ENCODE results near the gene JDP2.

The JDP2 gene

DNA sequence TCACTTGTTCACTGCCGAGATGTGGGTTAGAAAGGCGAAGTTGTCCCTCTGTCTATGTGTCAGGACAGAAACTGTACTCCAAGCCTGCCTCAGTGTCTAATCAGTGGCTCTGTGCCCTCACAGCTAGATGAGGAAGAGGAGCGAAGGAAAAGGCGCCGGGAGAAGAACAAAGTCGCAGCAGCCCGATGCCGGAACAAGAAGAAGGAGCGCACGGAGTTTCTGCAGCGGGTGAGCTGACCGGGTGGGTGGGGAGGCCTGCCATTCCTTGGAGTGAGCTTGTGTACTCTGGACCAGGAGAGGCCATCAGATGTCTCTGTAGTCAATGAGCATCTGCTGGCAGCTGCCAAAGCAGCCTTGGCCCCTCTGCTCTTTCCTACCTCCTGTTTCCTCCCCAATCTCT, 33.5 kb downstream of the JDP2 start:
- Histone ChIP-seq H3K27me3 (replicated peaks; ENCODE audit: control insufficient read depth, insufficient read depth, low read length) (no peaks in the 10 kb centered on the region), H3K36me3 (ENCODE audit: control insufficient read depth, insufficient read depth, low read length) (peaks cover 27% of the 10 kb centered on the region), H3K4me3 (replicated peaks; ENCODE audit: low read depth, low read length) (no peak overlapping the region)
- TF ChIP-seq, protein P1, sequence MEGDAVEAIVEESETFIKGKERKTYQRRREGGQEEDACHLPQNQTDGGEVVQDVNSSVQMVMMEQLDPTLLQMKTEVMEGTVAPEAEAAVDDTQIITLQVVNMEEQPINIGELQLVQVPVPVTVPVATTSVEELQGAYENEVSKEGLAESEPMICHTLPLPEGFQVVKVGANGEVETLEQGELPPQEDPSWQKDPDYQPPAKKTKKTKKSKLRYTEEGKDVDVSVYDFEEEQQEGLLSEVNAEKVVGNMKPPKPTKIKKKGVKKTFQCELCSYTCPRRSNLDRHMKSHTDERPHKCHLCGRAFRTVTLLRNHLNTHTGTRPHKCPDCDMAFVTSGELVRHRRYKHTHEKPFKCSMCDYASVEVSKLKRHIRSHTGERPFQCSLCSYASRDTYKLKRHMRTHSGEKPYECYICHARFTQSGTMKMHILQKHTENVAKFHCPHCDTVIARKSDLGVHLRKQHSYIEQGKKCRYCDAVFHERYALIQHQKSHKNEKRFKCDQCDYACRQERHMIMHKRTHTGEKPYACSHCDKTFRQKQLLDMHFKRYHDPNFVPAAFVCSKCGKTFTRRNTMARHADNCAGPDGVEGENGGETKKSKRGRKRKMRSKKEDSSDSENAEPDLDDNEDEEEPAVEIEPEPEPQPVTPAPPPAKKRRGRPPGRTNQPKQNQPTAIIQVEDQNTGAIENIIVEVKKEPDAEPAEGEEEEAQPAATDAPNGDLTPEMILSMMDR (IDR thresholded peaks at IDR 0.05; ENCODE audit: insufficient read depth, low read length, poor library complexity, severe bottlenecking) = no peak
- no peak for DNase-seq (ENCODE audit: extremely low read depth, insufficient read length)

DNA sequence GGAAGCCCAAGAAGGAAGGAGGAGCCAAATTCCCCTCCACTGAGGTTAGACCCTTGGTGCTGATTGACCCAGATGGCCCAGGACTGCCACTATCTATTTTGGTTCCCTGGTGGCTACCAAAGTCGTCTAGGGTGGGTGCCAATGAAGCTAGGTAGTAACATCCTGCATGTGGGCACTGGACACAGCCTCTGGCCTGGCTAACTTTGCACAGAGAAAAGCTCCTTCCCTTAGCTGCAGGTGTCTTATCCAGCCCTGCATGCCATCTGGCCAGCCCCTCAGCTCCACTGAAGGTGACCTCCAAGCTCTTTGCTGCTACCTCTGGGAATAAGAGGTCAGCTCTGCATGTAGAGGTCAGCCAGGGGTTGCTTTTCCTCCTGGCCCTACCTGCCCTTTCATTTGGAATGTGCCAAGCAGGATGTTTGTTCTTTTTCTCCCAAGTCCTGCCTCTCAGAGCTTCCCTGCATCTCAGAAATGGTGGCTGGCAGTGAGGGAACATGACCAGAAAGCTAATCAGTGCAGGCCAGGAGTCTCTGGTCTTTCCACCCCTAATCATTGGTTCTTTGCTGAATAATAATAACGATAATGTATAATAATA, 34.0 kb downstream of the JDP2 start:
- TF ChIP-seq, protein P1 (IDR thresholded peaks at IDR 0.05; ENCODE audit: insufficient read depth, low read length, poor library complexity, severe bottlenecking) = no peak
- Histone ChIP-seq H3K27me3 (replicated peaks; ENCODE audit: control insufficient read depth, insufficient read depth, low read length) (no peaks in the 10 kb centered on the region), H3K4me3 (replicated peaks; ENCODE audit: low read depth, low read length) (no peak overlapping the region), H3K36me3 (ENCODE audit: control insufficient read depth, insufficient read depth, low read length) (peaks cover 25% of the 10 kb centered on the region)
- DNase-seq (ENCODE audit: extremely low read depth, insufficient read length) = no peak

DNA sequence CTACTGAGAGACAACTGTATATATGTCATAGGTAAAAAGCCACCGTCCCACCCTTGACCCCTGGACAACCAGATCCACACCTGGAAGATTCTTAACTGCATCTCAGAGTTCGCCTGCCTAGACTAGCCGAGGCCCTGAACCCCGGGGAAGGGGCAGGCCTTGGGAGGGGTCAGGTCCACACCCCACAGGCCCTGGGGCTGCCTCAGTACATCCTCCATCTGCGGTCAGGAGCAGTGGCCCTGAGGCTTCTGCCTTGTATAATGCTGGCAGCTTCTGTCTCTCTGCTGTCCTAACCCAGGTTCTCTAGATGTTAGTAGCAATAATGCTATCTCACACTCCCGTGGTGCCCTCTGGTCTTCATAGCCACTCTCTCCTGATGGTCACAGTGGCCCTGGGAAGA, 36.8 kb downstream of the JDP2 start:
- TF ChIP-seq, protein P1 (IDR thresholded peaks at IDR 0.05; ENCODE audit: insufficient read depth, low read length, poor library complexity, severe bottlenecking) = no peak
- no peak for DNase-seq (ENCODE audit: extremely low read depth, insufficient read length)
- H3K4me3 ChIP-seq (replicated peaks; ENCODE audit: low read depth, low read length) = no peak overlapping the region
- peaks cover 24% of the 10 kb centered on the region for H3K36me3 ChIP-seq (ENCODE audit: control insufficient read depth, insufficient read depth, low read length)
- no peaks in the 10 kb centered on the region for H3K27me3 ChIP-seq (replicated peaks; ENCODE audit: control insufficient read depth, insufficient read depth, low read length)

DNA sequence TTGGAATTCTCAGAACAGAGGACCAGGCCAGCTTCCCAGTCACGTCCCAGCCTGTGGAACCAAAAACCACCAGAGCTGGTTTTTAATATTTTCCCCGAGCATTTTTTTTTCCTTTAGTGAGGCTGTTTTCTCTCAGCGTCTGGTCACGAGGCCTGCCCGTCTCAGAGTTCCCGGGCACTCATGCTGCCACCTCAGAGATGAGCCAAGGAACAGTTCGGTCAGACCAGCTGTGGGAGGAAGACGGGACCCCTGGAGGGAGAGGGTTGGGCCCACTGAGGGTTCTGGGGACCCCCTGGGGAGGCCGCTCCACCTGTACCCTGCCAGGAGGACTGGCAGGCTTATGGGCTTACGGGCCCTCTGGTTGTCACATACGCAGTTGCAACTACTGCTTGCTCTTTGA, 39.9 kb downstream of the JDP2 start:
- Histone ChIP-seq H3K4me3 (replicated peaks; ENCODE audit: low read depth, low read length) (no peak overlapping the region), H3K36me3 (ENCODE audit: control insufficient read depth, insufficient read depth, low read length) (peaks cover 27% of the 10 kb centered on the region), H3K27me3 (replicated peaks; ENCODE audit: control insufficient read depth, insufficient read depth, low read length) (no peaks in the 10 kb centered on the region)
- no peak for DNase-seq (ENCODE audit: extremely low read depth, insufficient read length)
- TF ChIP-seq, protein P1 (IDR thresholded peaks at IDR 0.05; ENCODE audit: insufficient read depth, low read length, poor library complexity, severe bottlenecking) = no peak

DNA sequence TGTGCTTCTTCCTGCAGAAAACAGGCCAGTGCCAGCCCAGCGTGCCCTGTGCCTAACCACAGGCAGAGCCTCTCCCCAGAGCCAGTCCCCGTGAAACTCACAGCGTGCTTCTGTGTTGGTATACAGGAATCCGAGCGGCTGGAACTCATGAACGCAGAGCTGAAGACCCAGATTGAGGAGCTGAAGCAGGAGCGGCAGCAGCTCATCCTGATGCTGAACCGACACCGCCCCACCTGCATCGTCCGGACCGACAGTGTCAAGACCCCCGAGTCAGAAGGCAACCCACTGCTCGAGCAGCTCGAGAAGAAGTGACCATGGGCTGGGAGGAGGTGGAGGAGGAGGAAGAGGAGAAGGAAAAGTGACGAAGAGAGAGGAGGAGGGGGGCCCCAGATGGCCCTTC, 41.3 kb downstream of the JDP2 start:
- TF ChIP-seq, protein P1 (IDR thresholded peaks at IDR 0.05; ENCODE audit: insufficient read depth, low read length, poor library complexity, severe bottlenecking) = no peak
- no peaks in the 10 kb centered on the region for H3K27me3 ChIP-seq (replicated peaks; ENCODE audit: control insufficient read depth, insufficient read depth, low read length)
- no peak for DNase-seq (ENCODE audit: extremely low read depth, insufficient read length)
- no peak overlapping the region for H3K4me3 ChIP-seq (replicated peaks; ENCODE audit: low read depth, low read length)
- peaks cover 25% of the 10 kb centered on the region for H3K36me3 ChIP-seq (ENCODE audit: control insufficient read depth, insufficient read depth, low read length)
